CD4-positive, alpha-beta T cell treated with Interferon alpha-2 for 1 hour (primary cell): ENCODE measurements around the gene CAB39.
A peak's percentile ranks its signal among the peaks of the same experiment; 100 is the strongest.

Experiments
- DNase-seq, 2 donors: peaks; one replicate each; pipeline ENCODE4 v3.0.0-alpha.2; 2020 to 2022

The CAB39 gene

GRCh38 chr2:230712443-230713330, at the start of gene CAB39:
Gene CAB39, plus strand, starts transcription at chr2:230712842. Its CDS starts 47,160 bp downstream, at chr2:230760002.
- DNase-seq, result peak; percentile 88 to 91

- DNase-seq, result no peak
Measured at GRCh38 chr2:230664128-230664527, 48.5 kb upstream of the CAB39 start.

- DNase-seq, result no peak
Measured at GRCh38 chr2:230664844-230665243, 47.8 kb upstream of the CAB39 start.

GRCh38 chr2:230665263-230665691, 47.4 kb upstream of the CAB39 start:
- peak in 1 of 2 donors; percentile 25 for DNase-seq

GRCh38 chr2:230666446-230666845, 46.2 kb upstream of the CAB39 start:
- DNase-seq, result no peak

GRCh38 chr2:230666885-230667712, 45.5 kb upstream of the CAB39 start:
- DNase-seq, result peak in 1 of 2 donors; percentile 26

GRCh38 chr2:230668184-230668938, 44.3 kb upstream of the CAB39 start:
- peak; percentile 26 to 30 for DNase-seq

- no peak for DNase-seq
Measured at GRCh38 chr2:230668939-230669303, 43.7 kb upstream of the CAB39 start.

GRCh38 chr2:230669386-230669950, 43.2 kb upstream of the CAB39 start:
- DNase-seq, result no peak

GRCh38 chr2:230671117-230671516, 41.5 kb upstream of the CAB39 start:
- no peak for DNase-seq

- no peak for DNase-seq
Measured at GRCh38 chr2:230672836-230673235, 39.8 kb upstream of the CAB39 start.

- DNase-seq, result no peak
Measured at GRCh38 chr2:230674401-230674800, 38.2 kb upstream of the CAB39 start.

GRCh38 chr2:230674966-230675672, 37.5 kb upstream of the CAB39 start:
- no peak for DNase-seq

- no peak for DNase-seq
Measured at GRCh38 chr2:230676546-230676945, 36.1 kb upstream of the CAB39 start.

- no peak for DNase-seq
Measured at GRCh38 chr2:230677201-230677946, 35.3 kb upstream of the CAB39 start.

GRCh38 chr2:230678018-230678417, 34.6 kb upstream of the CAB39 start:
- no peak for DNase-seq

GRCh38 chr2:230678451-230678850, 34.2 kb upstream of the CAB39 start:
- no peak for DNase-seq

- no peak for DNase-seq
Measured at GRCh38 chr2:230680463-230681170, 32.0 kb upstream of the CAB39 start.

GRCh38 chr2:230681171-230681545, 31.5 kb upstream of the CAB39 start:
- no peak for DNase-seq

GRCh38 chr2:230682546-230682945, 30.1 kb upstream of the CAB39 start:
- DNase-seq, result no peak
